OCI-LY1 (cell line): ENCODE measurements around the gene NUP50.

Experiments
- EZH2 ChIP-seq: fragments of 200-600 bp; sonication (generic), shearing (Covaris generic); IDR thresholded peaks from 2 replicates; pipeline ENCODE4 v1.8.0; 2017; ENCODE audit warnings: borderline replicate concordance, mixed run types, mild to moderate bottlenecking, antibody characterized with exemption, low read length, moderate library complexity, mixed read lengths
- TF ChIP-seq, protein P1 (sequence below): fragments of 200-600 bp; sonication (generic), shearing (Covaris generic); IDR thresholded peaks from 2 replicates; pipeline ENCODE4 v1.5.1; 2017; ENCODE audit warnings: mild to moderate bottlenecking, antibody characterized with exemption, low read length, moderate library complexity, mixed read lengths

DNA sequence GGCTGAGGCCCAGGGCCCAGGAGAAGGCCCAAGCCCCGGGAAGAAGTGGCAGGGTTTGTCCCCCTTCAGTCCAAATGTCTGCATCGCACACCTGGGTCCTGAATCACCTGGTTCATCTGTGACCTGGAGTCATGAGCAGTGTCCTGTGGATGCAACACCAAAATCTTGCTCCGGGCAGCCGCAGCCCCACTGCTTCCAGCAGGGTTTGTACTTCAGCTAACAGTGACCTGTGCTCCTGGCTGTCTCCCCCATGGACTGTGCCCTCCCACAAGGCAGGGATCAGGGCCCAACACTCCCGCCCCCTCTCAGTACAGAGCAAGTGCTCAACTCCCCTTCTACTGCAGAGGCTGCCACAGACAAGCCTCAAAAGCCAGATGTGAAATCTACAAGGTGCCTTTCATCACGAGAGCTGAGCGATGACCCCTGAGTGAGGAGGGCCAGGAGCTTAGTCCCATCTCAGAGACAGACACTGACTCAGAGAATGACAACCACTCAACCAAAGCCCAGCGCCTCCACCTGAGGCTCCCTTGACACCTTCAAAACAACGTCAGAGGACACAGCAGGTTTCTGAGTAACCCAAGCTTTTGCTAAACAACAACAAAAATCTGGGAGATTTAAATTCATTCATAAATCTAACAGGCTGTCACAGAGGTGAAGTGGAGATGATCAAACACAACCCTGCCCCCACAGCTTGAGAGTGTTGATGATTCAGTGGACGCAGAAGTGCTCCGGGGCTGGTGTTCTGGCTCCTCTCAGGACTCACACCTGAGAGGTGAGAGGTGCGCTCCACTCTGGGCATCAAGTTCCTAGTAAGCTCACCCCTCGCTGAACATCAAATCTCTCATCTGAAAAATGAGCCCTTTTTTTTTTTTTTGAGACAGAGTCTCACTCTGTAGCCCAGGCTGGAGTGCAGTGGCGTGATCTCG is 73.6 kb downstream of the NUP50 start:
- TF ChIP-seq EZH2 = no peak
- TF ChIP-seq, protein P1, sequence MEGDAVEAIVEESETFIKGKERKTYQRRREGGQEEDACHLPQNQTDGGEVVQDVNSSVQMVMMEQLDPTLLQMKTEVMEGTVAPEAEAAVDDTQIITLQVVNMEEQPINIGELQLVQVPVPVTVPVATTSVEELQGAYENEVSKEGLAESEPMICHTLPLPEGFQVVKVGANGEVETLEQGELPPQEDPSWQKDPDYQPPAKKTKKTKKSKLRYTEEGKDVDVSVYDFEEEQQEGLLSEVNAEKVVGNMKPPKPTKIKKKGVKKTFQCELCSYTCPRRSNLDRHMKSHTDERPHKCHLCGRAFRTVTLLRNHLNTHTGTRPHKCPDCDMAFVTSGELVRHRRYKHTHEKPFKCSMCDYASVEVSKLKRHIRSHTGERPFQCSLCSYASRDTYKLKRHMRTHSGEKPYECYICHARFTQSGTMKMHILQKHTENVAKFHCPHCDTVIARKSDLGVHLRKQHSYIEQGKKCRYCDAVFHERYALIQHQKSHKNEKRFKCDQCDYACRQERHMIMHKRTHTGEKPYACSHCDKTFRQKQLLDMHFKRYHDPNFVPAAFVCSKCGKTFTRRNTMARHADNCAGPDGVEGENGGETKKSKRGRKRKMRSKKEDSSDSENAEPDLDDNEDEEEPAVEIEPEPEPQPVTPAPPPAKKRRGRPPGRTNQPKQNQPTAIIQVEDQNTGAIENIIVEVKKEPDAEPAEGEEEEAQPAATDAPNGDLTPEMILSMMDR = no peak
